ENCODE data around the gene C1QB.

- no peak for TF ChIP-seq POLR2A (IDR thresholded peaks at IDR 0.05; ENCODE audit: low read depth, low read length)
- TF ChIP-seq POLR2AphosphoS5 (IDR thresholded peaks at IDR 0.05; ENCODE audit: low read depth, low read length) = no peak
- TF ChIP-seq SPI1 (IDR thresholded peaks at IDR 0.05; ENCODE audit: low read depth, low read length) = no peak
- TF ChIP-seq PAX5 (IDR thresholded peaks at IDR 0.05; ENCODE audit: insufficient read depth, low read length, severe bottlenecking) = no peak
- TF ChIP-seq TAF1 (IDR thresholded peaks at IDR 0.05; ENCODE audit: low read depth, low read length) = no peak
Observed at GRCh38 chr1:22626237-22627157, 26.5 kb upstream of the C1QB start.
